NCI-H2029 (cell line): ENCODE measurements around the gene MAML2.
"Not testable (repeated sequence)": the region's sequence is repeated elsewhere in the genome, so short reads cannot be mapped to it uniquely, and the experiment has no call there.

Source experiments
- DNase-seq: peaks from one replicate; lab custom pipeline; 2025; lab: John Stamatoyannopoulos, UW

MAML2 gene

DNA sequence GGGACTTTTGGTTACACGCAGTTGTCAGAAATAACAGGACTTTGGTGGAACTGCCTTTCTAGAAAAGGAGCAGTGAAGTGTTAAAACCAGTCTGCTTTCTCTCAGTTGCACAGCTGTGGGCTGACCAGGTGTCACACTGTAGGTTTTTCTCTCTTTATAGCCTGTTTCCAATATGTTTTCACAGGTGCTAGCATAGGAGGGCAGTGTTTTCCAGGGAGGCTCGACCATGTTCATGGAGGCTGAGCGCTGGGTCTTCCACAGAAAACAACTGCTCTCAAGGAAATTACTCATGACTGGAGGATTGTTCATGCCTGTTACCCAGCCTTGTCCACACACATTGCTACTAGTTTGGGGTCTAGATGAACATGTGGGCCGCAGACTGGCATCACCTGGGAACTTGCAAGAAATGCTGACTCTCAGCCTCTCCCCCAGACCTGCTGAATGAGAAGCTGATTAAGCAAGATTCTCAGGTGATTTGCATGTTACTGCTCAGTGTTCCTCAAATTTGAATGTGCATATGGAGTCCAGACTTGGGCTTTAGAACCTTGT, 157.7 kb downstream of the MAML2 start:
- no peak for DNase-seq

DNA sequence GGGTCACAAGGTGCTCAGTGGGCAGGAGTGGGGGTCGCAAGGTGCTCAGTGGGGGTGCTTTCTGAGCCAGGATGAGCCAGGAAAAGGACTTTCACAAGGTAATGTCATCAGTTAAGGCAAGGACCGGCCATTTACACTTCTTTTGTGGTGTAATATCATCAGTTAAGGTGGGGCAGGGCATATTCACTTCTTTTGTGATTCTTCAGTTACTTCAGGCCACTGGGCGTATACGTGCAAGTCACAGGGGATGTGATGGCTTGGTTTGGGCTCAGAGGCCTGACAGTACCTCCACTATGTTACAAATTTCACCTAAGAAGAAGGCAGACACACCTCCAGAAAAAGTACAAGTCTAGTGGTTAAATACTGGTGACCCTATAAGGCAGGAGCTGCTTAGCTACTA, 162.1 kb downstream of the MAML2 start:
- DNase-seq, result not testable (repeated sequence)

DNA sequence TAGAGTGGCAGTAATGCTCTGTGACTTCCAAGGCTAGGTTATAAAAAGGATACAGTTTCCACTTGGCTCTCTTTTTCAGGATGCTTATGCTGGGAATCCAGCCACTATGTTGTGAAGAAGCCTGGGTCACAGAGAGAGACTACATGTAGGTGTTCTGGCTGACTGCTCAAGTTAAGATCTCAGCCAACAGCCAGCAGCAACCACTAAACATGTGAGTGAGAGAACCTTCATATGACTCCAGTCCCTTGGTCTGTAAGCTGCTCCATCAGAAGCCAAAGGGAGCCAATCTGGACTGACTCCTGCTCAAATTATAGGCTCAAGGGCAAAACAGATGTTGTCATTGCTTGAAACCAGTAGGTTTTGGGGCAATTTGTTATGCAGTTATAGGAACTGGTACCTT, 162.7 kb downstream of the MAML2 start:
- DNase-seq, result no peak

DNA sequence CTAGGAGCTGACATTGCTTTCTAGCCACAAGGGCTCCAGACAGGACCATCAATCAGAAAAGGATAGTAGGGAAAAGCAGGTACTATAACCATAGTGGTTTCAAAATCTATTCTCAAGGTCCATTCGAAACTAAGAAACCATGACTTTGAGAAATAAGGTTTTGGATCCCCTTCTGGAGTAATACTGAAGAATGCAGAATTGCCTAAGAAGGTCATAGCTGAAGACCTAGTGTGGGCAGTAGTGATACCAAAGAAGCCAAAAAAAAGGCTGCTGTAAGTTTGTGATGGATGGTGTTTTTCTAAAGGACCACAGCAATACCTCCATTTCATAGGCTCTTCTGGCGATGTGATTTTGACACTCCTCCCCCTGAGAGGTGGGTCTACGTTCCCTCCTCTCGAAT, 163.1 kb downstream of the MAML2 start:
- no peak for DNase-seq

DNA sequence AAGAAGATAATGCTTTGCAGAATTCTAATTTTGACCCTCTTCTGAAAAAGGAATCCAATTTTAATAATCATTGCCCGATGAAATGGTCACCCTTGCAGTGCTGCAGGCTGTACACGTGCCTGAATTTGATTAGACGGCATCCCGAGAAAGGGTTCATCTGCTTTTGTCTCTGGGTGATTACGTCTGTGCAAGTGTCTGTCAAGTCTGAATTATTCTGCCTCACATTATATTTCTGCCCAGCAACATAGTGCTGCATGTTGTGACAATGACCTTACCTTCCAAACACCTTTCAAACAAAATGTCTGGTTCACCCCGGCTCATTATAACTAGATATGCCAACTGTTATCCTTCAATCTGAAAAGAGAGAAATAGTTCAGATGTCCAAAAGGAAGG, 164.1 kb downstream of the MAML2 start:
- DNase-seq, result no peak

DNA sequence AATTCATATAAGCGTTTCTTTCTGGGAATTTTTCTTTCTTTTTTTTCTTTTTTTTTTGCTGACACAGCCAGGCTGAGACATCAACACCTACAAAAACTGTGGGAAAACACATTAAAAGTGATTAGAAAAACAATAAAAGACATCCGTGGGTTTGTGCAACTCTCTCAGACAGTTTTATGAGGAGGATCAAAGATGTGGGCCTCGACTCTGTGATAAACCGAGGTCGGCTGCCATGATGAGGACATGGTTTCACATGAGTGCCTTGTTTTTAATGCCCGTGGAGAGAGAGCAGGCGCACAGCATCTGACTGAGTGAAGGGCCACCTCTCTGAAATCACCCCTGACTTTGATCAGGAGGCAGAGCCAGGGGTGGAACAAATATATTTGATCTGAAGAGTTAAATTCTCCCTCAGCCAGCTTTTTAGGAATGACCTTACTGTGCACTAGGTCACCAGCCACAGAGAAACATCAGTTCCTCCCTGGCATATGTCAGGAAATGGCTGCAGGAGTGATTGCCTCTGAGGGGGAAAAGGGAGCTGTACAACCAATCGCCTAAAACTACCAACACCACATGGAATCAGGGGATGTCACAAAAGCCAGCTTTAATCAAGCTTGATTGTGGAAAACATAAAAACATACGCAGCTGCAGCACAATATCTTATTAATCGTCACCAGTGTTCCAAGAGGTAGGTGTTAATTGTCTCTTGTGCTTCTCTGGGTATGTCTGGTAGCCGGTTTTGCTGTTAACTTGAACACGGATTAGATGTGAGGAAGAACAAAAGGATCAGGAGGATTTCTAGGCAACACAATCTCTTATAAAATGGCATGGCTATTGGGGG, 164.7 kb downstream of the MAML2 start:
- no peak for DNase-seq

DNA sequence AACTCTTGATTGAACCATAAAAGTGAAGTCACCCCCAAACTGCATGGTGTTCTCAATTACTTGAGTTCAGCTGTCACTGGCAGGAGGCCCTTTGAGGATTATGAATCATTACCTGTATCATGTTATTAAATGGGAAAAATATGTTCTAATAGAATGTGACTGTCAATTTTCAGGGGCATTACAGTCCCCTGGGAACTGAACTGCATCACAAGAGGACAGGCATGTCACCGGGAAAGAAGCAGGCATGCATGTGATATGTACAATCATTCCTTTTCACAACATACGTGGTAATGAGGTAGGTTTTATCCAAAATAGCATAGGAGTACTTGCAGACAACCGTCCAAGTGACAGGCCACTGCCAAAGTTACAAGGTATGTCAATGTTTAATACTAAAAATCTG, 165.8 kb downstream of the MAML2 start:
- DNase-seq, result no peak

DNA sequence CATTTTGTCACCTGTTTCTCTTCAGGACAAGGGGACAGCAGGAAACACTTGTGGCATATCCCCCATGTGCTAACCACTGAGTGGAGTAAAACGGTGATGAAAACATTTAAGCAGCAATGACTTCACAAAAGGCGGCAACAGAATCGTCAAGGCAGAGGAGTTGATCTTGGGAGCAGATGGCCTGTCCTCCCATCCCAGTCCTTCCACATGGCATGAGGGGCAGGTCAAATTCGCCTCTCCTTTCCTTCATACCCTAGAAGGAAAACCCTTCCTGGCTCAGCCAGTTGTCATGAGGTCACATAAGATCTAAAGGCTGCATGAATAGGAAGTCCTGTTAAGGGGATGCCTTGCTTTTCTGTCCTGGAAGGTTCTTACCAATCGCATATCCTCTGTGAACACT, 169.1 kb downstream of the MAML2 start:
- no peak for DNase-seq

DNA sequence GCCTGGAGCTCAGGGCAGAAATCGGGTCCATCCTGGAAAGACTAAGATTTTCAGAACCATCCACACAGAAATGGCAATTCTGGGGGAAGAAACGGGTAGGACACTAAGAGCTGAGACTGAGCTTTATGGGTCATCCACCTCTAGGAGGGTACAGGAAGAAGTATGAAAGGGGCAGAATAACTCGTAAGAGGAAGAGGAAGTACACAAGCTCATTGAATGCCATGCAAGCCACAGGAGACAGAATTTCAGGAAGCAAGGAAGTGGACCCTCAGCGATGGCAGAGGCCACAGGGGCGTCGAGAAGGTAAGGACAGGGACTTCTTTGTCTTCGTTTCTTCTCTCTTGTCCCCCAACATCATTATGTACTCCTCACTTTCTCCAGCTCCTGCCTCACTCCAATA, 169.6 kb downstream of the MAML2 start:
- DNase-seq, result no peak

DNA sequence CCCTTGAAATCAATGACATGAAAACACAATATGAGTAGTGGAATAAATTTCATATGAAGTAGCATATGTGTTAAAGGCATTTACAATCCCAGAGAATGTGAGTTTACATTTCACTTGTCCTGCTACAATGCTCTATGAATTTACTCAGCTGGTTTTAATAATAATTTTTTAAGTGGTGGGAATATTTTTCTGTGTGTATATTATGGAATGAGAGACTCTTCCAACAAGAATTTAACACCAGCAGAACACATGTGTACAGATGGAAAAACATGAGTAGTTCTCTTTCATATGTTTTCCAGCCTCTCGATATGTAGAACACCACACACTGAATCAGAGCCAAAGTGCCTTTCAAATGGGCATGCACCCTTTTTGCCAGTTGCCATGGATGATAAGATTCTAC, 170.4 kb downstream of the MAML2 start:
- DNase-seq, result no peak

DNA sequence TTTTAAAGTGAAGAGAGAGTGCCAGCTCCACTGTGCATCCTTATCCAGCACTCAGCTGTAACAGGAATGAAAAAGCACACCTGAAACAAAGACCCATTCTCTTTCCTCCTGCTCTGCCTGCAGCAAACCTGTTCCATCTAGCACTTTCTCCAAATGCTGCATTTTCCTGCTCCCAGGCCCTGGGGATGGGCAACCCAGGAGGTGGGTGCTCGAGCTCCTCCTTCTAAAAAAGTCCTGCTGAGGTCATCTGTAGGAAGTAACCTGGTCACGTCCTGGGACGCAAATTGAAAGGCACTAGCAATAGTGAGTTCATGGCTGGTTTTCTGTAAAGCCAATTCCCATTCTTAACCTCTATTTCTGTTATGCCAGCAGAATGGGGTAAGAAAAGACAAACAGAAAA, 173.7 kb downstream of the MAML2 start:
- DNase-seq, result no peak

DNA sequence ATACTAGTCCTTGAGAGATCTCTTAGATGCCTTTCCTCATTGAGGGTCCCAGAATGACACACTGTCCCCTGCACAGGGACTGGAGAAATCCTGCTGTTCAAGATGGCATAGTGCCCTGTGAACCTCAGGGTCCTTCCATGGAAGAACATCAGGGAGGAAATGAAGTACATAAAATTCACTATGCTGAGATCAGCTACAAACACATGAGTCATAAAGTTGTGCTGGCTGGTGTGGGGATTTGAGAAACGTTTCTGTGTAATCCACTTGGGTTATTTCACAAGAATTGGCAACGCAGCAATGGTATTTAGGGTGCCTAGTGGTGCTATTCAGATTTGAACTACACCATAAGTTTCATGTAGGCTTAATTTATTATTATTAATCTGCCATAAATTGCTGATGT, 174.4 kb downstream of the MAML2 start:
- DNase-seq, result no peak

DNA sequence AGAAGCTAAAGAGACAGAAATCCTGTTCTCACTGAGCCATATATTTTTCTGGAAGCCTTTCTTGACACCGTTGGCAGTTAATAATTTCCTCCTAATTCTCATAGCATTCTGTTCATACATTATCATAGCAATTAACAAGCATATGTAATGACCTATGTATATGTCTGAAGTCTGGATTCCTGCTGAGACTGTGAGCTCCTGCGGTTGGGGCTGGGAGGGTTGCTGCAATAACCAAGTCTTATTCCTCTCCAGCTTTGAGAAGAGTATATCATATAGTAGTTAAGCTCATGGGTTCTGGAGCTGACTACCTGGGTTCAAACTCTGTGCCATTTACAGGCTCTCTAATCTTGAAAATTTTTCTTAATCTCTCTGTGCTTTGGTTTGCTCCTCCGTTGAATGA, 175.2 kb downstream of the MAML2 start:
- no peak for DNase-seq

DNA sequence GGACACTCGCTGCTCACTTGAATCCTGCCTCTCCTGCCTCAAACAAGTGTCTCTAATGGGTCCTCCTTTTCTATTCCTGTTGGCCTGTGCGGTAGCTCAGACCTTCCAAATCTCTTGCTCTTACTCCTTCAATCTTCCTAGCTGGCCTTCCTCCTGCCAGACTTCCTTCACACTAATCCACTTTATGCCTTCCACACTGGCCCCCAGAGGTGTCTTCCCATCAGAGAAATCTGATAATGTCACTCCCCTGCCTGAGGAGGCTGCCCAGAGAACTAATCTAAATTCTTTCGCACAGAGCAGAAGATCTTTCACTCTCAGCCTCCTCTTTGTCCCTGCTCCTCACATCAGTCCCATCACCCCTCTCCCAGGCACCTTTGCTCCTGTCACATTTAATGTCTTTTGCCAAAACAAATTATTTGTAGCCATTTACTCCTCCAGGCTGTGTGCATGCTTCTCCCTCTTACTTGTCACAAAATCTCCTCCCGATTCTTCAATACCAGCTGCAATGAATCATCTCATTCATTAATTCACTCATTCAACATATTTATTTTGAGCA, 175.7 kb downstream of the MAML2 start:
- DNase-seq, result no peak

DNA sequence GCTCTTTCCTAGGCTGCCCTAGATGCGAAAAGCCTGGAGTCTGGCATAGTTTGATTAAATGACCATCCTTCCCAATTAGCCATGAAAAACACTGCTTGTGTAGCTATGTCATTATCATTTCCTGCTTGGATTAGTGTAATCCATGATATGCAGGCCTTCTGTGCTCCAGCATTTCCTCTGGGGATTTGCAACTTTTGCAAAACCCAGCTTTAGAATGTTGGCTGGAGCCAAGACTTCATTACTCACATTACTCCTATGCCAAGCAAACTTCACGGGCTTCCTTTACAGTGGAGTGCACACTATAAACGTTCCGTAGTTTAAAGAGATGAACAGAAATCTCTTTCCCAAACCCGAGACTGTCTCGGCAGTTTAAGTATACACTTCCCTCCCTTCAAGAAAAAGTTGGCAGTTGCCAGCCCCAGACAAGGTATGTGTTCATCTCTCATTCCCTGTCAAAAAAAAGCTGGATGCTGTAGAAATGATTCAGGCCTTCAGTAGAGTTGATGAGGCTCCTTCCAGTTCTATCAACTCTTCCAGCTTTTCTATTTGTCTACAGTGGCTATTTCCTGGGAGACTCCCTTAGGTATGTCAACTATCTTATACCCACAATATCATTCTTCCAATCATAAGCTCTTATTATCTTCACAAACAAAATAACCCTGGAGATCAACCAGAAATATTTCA, 180.0 kb downstream of the MAML2 start:
- no peak for DNase-seq

DNA sequence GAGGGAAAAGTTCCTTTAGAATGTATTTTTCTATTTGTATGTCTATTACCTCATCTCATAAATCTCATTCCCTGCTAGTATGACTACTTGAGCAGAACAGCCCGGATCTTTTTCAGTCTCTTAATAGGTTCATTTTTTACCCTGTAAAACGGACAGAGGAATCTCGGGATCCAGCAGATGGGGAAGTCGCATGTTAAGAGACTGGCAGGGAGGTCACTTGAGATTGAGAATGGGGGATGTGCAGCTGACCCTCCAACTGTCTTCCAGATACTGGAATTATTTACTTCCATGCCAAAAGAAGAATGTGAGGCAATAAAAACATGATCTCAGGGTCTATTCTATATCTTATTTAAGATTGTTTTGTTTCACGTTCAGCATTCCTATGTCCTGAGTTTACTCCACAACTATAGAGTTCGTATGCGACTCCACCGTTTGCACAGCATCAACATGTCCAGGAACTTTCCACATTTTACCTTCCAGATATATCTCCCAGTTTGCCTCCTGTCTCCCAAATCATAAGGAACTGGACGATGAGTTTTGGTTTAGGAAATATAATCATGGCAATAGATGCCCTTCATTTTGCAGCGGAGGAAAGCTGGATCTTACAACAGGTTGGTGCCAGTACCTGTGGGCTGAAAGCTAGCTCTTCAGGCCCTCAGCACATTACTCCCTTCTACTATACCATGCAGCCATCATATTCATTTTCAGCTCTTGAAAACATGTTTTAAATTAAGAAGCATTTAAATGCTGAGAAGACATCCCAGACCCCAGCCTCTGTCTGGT, 181.5 kb downstream of the MAML2 start:
- no peak for DNase-seq

DNA sequence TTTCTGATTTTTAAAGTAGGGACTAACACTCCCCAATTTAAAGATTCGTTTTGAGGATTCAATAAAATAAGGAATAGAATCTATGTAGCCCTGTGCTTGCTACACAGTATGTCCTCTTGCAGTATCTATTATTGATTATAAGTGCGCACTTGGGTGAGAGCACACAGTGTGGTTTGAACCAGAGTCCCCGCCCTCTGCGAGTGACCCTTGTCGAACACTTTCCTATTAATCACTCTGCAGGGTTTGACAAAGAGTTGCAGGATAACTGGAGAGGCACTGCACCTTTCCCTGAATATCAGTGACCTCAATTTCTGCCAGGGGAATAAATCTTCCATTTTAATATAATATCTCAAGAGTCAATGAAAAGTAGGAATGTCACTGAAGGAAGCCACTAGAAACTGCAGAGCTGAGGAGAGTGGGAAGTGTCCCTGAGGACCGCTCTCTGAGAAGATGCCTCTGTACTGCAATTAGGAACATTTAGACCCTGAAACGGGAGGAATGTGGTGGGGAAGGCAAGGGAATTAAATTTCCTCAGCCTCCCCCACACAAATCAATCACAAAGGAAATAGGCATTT, 182.2 kb downstream of the MAML2 start:
- no peak for DNase-seq

DNA sequence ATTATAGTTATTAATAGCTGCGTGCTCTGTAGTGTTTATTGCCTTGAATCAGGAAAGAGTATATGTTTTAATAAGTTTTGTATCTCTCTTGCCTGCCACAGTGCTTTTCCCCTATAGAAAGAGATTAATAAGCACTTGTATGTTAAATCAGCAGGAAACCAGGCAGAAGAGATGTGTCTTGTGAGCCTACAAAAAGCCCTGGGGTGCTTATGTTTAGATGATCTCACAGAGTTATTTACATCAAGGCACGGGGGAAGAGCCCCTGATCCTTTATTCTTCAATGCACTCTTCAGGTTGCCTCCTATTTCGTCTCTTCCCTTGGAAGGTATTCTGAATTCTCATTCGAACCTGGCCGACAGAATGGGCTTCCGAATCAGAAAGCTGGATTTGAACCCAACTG, 183.0 kb downstream of the MAML2 start:
- DNase-seq, result no peak

DNA sequence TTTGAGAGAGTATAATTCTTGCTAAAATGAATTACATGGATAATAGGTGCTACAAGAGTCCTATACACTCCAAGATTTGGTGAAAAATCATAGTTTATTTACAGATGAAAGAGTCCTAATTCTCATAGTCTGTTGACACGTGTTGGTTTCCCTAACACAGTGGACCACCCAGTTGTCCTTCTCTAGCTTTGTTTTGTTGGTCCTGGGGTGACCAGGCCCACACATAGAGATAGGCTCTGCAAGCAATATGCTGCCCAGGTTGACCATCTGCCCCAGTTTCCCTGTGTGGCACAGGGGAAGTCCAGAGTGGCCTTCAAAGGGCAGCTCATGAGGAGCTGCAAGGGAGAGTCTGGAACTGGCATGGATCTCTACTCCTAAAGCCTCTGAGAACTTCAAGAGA, 184.9 kb downstream of the MAML2 start:
- DNase-seq, result no peak

DNA sequence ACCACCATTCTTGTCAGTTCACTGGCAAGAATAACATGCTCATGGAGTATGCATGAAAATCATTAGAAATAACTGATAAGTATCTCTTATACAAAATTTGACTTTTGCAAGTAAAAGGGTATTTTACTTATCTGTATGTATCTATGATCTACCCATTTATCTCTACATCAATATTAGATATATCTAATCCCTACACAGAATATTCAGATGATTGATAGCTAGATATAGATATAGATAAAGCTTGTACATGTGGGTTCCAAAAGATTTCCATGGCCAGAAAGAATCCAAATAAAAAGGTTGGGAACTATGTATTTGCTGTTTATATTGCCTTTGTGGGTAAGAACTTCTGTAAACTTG, 185.5 kb downstream of the MAML2 start:
- DNase-seq, result no peak

DNA sequence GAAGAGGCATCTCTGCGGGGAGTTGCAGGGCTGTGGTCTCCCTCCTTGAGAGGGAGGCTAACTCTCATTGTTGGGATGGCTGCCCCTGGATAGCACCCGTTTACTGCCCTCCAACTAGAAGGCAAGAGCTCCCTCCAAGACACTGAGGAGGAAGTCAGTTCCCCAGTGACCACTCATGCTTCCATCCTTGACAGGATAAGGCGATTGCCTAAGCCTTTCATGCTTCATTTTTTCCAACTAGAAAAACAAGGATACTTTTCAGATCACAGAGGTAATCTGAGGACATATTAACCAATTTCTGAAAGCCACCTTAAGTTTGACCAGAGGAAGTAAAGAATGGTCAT, 186.6 kb downstream of the MAML2 start:
- DNase-seq, result no peak
